ENCODE measurements around the gene PKP1.
A peak's percentile ranks its signal among the peaks of the same experiment; 100 is the strongest.

Gene PKP1

GRCh38 chr1:201279313-201279712 is 4.0 kb upstream of the PKP1 start:
- no peak overlapping the region for H3K4me3 ChIP-seq (ENCODE audit: low read length)
- no peak for TF ChIP-seq CTCF (conservative IDR thresholded peaks at IDR 0.05; ENCODE audit: low read depth, low read length)
- DNase-seq (ENCODE audit: low read depth) = no peak

GRCh38 chr1:201280884-201281283 is 2.4 kb upstream of the PKP1 start:
- no peak for DNase-seq (ENCODE audit: low read depth)
- no peak overlapping the region for H3K4me3 ChIP-seq (ENCODE audit: low read length)
- no peak for TF ChIP-seq CTCF (conservative IDR thresholded peaks at IDR 0.05; ENCODE audit: low read depth, low read length)

- H3K4me3 ChIP-seq (ENCODE audit: low read length) = no peak overlapping the region
- no peak for DNase-seq (ENCODE audit: low read depth)
- no peak for TF ChIP-seq CTCF (conservative IDR thresholded peaks at IDR 0.05; ENCODE audit: low read depth, low read length)
Measured at GRCh38 chr1:201281573-201281972, 1.7 kb upstream of the PKP1 start.

GRCh38 chr1:201282216-201282615 is 1.1 kb upstream of the PKP1 start:
- no peak for TF ChIP-seq CTCF (conservative IDR thresholded peaks at IDR 0.05; ENCODE audit: low read depth, low read length)
- DNase-seq (ENCODE audit: low read depth) = no peak
- H3K4me3 ChIP-seq (ENCODE audit: low read length) = no peak overlapping the region

- TF ChIP-seq CTCF (conservative IDR thresholded peaks at IDR 0.05; ENCODE audit: low read depth, low read length) = no peak
- no peak for DNase-seq (ENCODE audit: low read depth)
- H3K4me3 ChIP-seq (ENCODE audit: low read length) = peak overlapping the region; percentile 25
Measured at GRCh38 chr1:201283836-201284553, 689 bp downstream of the PKP1 start.

DNA sequence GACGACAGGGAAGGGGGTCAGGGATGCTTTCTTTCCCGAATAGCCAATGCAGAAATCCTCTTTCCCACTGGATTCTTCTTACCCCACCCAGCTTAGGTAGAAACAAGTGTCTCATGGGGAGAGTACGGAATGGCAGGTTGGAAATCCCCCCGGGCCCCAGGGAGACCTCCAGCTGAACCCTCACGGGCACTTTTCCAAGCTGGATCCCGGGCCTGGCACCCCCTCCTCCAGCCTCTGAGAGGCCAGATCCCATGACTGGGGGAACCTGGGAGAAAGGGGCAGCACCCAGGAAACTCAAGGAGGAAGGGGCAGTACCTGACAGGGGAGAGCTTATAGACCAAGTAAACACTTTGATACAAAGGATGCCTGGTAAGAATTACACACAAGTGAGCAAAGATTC is 1.3 kb downstream of the PKP1 start:
- peak; percentile 42 for DNase-seq (ENCODE audit: low read depth)
- H3K4me3 ChIP-seq (ENCODE audit: low read length) = peak overlapping the region; percentile 14
- TF ChIP-seq CTCF (conservative IDR thresholded peaks at IDR 0.05; ENCODE audit: low read depth, low read length) = no peak

DNA sequence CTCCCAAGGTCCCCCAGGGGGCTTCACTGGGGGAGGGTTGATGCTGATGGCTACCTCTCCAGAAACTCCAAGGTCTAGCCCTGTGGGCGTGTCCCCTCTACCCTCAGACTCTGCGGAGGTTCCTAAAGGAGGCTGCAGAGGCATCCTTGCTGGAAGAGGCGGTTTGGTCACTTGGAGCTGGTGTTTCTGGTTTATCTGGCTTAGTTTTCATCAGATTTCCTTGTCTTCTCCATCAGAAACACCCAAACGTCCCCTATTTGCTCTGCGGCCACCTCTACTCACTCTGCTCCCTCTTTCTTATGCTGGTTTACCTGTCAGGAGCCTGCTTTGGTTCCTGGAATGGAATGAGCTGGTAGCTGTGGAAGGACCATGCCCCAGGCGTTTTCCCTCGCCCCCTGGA is 2.5 kb downstream of the PKP1 start:
- H3K4me3 ChIP-seq (ENCODE audit: low read length) = no peak overlapping the region
- no peak for TF ChIP-seq CTCF (conservative IDR thresholded peaks at IDR 0.05; ENCODE audit: low read depth, low read length)
- DNase-seq (ENCODE audit: low read depth) = no peak

All from retinal pigment epithelial cell (primary cell).